Stimulated activated CD8-positive, alpha-beta memory T cell treated with anti-CD3 and anti-CD28 coated beads, Interleukin-12 subunit alpha, Interleukin-12 subunit beta, amount 100 ng/mL, for 1 hour (primary cell): ENCODE results near the gene NAP1L5.
A peak's percentile ranks its signal among the peaks of the same experiment; 100 is the strongest.

Experiments used
- DNase-seq: peaks from one replicate; pipeline ENCODE4 v3.0.0-alpha.2; 2020; ENCODE audit warnings: low read depth

The NAP1L5 gene

GRCh38 chr4:88660446-88661294 lies 37.0 kb downstream of the NAP1L5 start:
- no peak for DNase-seq

- no peak for DNase-seq
Observed at GRCh38 chr4:88659890-88660208, 37.8 kb downstream of the NAP1L5 start.

GRCh38 chr4:88659055-88659889 lies 38.4 kb downstream of the NAP1L5 start:
- DNase-seq, result peak; percentile 8

GRCh38 chr4:88655226-88655625 lies 42.4 kb downstream of the NAP1L5 start:
- no peak for DNase-seq

DNA sequence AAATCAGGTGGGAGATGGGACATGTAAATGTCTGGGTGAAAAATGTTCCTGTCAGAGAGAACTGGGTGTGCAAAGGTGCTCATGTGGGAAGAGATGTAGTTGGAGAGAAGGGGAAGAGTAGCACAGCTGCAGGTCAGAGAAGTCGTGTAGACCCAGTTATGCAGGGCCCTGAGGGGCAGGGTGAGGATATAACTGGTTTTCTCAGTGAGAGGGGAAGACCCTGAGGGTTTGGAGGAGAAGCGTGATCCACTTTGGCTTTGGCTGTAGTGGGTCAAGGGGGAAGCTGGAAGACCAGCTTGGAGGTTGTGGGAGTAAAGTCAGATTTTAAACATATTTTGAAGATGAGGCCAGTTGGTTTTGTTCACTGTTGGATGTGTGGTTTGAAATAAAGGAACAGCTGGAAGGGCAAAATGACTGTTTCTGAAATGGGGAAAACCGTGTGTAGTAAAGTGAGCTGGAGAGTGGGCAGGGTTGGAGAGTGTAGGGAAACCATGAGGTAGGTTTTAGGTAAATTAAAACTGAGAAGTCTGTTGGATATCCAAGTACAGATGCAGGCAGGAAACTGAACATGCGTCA lies 44.2 kb downstream of the NAP1L5 start:
- DNase-seq, result no peak

GRCh38 chr4:88649716-88650115 lies 47.9 kb downstream of the NAP1L5 start:
- no peak for DNase-seq

DNA sequence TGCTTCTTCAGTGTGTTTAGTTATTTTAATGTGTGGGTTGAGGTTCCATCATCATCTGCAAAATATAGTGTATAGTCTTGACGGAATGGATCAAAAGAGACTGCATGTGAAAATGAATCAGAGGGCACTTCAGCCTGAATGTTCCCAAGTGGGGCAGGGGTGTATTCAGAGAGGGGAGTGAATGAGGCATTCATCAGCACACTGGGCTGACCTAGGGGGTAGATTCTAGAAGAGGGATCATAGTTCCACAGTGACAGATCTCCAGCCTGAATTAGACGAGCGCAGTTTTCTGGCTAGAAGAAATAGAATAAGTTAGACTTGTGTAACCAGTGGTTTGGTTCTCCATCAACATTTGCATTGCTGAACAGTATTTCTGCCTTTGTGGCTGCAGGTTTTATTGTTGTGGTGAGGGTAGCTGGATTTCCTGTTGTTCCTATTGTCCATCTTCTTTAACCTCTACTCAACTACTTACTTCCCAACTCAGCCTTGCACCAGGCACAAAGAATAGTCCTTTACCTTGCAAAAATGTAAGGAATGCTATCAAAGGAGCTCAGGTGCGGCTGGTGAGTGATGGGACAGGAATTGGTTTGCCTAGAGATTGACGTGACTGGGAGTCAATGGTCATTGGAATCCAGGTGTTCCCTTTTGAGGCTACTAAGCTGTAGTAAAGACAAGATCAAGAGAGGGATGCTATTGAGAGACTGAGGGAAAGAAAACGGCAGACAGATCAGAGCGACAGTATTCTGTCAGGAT lies 50.9 kb downstream of the NAP1L5 start:
- no peak for DNase-seq

DNA sequence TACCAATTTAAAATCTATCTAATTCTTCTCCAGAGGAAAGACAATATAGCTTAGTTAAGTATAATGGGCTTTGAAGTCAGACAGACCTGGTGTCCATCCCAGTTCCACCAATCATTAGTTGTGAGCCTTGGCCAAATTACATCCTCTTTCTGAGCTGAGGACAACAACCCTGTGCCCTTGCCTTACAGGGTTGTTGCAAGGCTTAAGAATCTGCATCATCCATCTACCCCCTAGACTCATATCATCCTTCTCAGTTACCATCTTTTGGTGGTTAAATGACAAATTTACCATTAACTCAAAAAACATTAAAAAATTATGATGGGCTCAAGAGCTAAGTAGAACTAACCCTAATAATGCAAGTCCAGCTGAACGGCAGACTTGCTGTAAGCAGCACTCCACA lies 51.6 kb downstream of the NAP1L5 start:
- DNase-seq, result no peak
